ENCODE data around the gene DNM2.

DNA sequence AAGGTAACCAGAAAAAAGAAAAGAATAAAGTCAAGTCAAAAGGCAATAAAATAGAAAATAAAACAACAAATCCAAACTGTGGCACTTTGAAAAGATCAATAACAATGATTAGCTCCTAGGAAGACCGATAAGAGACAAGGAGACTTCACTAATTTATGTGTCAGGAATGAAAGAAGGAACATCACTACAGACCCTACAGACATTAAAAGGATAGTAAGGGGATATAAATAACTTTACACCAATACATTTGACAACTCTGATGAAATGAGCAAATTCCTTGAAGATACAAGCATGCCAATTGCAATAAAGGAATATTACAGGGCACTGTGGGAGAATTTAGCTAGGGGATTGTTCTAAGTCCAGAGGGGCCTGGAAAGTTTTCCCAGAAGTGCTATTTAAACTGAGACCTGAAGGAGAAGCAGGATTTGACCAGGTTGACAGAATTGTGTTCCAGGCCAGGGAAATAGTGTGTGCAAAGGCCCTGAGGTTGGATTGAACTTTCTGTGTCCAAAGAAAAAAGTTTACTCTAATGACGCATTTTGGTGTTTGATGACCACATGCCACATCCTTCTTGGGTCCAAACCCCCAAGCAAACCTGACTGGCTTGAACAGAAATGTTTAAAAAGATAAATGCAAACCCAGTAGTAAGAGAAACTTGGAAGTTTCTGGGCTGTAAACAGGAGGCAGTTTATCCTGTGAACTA lies 128.8 kb downstream of the DNM2 start:
- TF ChIP-seq TAF1 (IDR thresholded peaks at IDR 0.05; ENCODE audit: borderline replicate concordance, low read depth, low read length) (no peak), GABPA (IDR thresholded peaks at IDR 0.05; ENCODE audit: low read depth) (no peak), RAD21 (IDR thresholded peaks at IDR 0.05; ENCODE audit: insufficient read depth, low read depth, low read length) (no peak)
